Ishikawa (cell line): ENCODE measurements around the gene ZBTB26.

Experiments used
- EGR1 ChIP-seq: IDR thresholded peaks from 2 replicates; pipeline ENCODE4 v1.6.1; 2012
- EP300 ChIP-seq: IDR thresholded peaks from 2 replicates; pipeline ENCODE4 v1.6.1; 2012; ENCODE audit warnings: borderline replicate concordance
- FOXM1 ChIP-seq: IDR thresholded peaks from 2 replicates; pipeline ENCODE4 v1.6.1; 2012; ENCODE audit warnings: low read depth, borderline replicate concordance
- RAD21 ChIP-seq: IDR thresholded peaks from 2 replicates; pipeline ENCODE4 v1.6.1; 2012; ENCODE audit warnings: low read depth
- TAF1 ChIP-seq: IDR thresholded peaks from 2 replicates; pipeline ENCODE4 v1.6.1; 2012; ENCODE audit warnings: low read depth, mild to moderate bottlenecking
- TEAD4 ChIP-seq: IDR thresholded peaks from 2 replicates; pipeline ENCODE4 v1.6.1; 2012
- TF ChIP-seq, protein P1 (sequence below): IDR thresholded peaks from 2 replicates; pipeline ENCODE4 v1.6.1; 2012

GRCh38 chr9:122955961-122956360 lies 24.6 kb upstream of the ZBTB26 start:
- TF ChIP-seq EP300 = no peak
- TF ChIP-seq, protein P1, sequence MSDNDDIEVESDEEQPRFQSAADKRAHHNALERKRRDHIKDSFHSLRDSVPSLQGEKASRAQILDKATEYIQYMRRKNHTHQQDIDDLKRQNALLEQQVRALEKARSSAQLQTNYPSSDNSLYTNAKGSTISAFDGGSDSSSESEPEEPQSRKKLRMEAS = no peak
- no peak for TF ChIP-seq TAF1
- no peak for TF ChIP-seq RAD21
- TF ChIP-seq TEAD4 = no peak
- no peak for TF ChIP-seq EGR1
- TF ChIP-seq FOXM1 = no peak
